GM18505 (cell line): ENCODE data around the gene CHKB.

Experiments
- ATAC-seq: cut with Tn5 transposase; IDR thresholded peaks from one replicate; pipeline ENCODE4 v1.9.1; 2021; ENCODE audit not compliant: unreplicated experiment
- POLR2A ChIP-seq: IDR thresholded peaks from 4 replicates; pipeline ENCODE4 v1.6.1; 2011; ENCODE audit warnings: borderline replicate concordance; ENCODE audit not compliant: insufficient read depth, insufficient read length; ENCODE audit errors: extremely low read depth

CHKB gene

GRCh38 chr22:50599816-50600455, 17.3 kb upstream of the CHKB start:
- no peak for TF ChIP-seq POLR2A
- no peak for ATAC-seq

GRCh38 chr22:50597097-50597496, 14.4 kb upstream of the CHKB start:
- TF ChIP-seq POLR2A = no peak
- no peak for ATAC-seq

GRCh38 chr22:50595189-50595588, 12.5 kb upstream of the CHKB start:
- no peak for ATAC-seq
- no peak for TF ChIP-seq POLR2A

- no peak for ATAC-seq
- no peak for TF ChIP-seq POLR2A
Measured at GRCh38 chr22:50587407-50587806, 4.8 kb upstream of the CHKB start.

- no peak for TF ChIP-seq POLR2A
- ATAC-seq = no peak
Measured at GRCh38 chr22:50586416-50586815, 3.8 kb upstream of the CHKB start.

- ATAC-seq = no peak
- no peak for TF ChIP-seq POLR2A
Measured at GRCh38 chr22:50585781-50586180, 3.1 kb upstream of the CHKB start.

GRCh38 chr22:50585238-50585637, 2.6 kb upstream of the CHKB start:
- ATAC-seq = no peak
- no peak for TF ChIP-seq POLR2A

- TF ChIP-seq POLR2A = no peak
- no peak for ATAC-seq
Measured at GRCh38 chr22:50584106-50585096, 1.8 kb upstream of the CHKB start.

- ATAC-seq = peak; percentile 30
- no peak for TF ChIP-seq POLR2A
Measured at GRCh38 chr22:50583294-50583861, 729 bp upstream of the CHKB start.

- peak; percentile 9 for ATAC-seq
- TF ChIP-seq POLR2A = no peak
Measured at GRCh38 chr22:50581950-50582492, 628 bp downstream of the CHKB start.

GRCh38 chr22:50581031-50581949, 1.4 kb downstream of the CHKB start:
- ATAC-seq = no peak
- TF ChIP-seq POLR2A = no peak

GRCh38 chr22:50579752-50580151, 2.9 kb downstream of the CHKB start:
- TF ChIP-seq POLR2A = no peak

More at GRCh38 chr22:50579752-50580151, 2.9 kb downstream of the CHKB start:
- ATAC-seq = no peak
